Ishikawa (cell line): ENCODE measurements around the gene PRR5L.

Experiments
- CEBPB ChIP-seq: IDR thresholded peaks from 2 replicates; pipeline ENCODE4 v1.6.1; 2012
- CREB1 ChIP-seq: IDR thresholded peaks from 2 replicates; pipeline ENCODE4 v1.6.1; 2012; ENCODE audit warnings: low read depth
- EGR1 ChIP-seq: IDR thresholded peaks from 2 replicates; pipeline ENCODE4 v1.6.1; 2012
- EP300 ChIP-seq: IDR thresholded peaks from 2 replicates; pipeline ENCODE4 v1.6.1; 2012; ENCODE audit warnings: borderline replicate concordance
- FOXM1 ChIP-seq: IDR thresholded peaks from 2 replicates; pipeline ENCODE4 v1.6.1; 2012; ENCODE audit warnings: low read depth, borderline replicate concordance
- NFIC ChIP-seq: IDR thresholded peaks from 2 replicates; pipeline ENCODE4 v1.6.1; 2012
- RAD21 ChIP-seq: IDR thresholded peaks from 2 replicates; pipeline ENCODE4 v1.6.1; 2012; ENCODE audit warnings: low read depth
- TAF1 ChIP-seq: IDR thresholded peaks from 2 replicates; pipeline ENCODE4 v1.6.1; 2012; ENCODE audit warnings: low read depth, mild to moderate bottlenecking
- TCF12 ChIP-seq: IDR thresholded peaks from 2 replicates; pipeline ENCODE4 v1.6.1; 2012; ENCODE audit warnings: low read depth
- TEAD4 ChIP-seq: IDR thresholded peaks from 2 replicates; pipeline ENCODE4 v1.6.1; 2012
- YY1 ChIP-seq: IDR thresholded peaks from 2 replicates; pipeline ENCODE4 v1.6.1; 2012; ENCODE audit warnings: low read depth
- ZBTB7A ChIP-seq: IDR thresholded peaks from 2 replicates; pipeline ENCODE4 v1.6.1; 2012; ENCODE audit warnings: low read depth
- TF ChIP-seq, protein P1 (sequence below): IDR thresholded peaks from 2 replicates; pipeline ENCODE4 v1.6.1; 2012
- TF ChIP-seq, protein P2 (sequence below): IDR thresholded peaks from 2 replicates; pipeline ENCODE4 v1.6.1; 2012
- TF ChIP-seq, protein P3 (sequence below): IDR thresholded peaks from 2 replicates; pipeline ENCODE4 v1.6.1; 2012; ENCODE audit warnings: low read depth, mild to moderate bottlenecking

The PRR5L gene

DNA sequence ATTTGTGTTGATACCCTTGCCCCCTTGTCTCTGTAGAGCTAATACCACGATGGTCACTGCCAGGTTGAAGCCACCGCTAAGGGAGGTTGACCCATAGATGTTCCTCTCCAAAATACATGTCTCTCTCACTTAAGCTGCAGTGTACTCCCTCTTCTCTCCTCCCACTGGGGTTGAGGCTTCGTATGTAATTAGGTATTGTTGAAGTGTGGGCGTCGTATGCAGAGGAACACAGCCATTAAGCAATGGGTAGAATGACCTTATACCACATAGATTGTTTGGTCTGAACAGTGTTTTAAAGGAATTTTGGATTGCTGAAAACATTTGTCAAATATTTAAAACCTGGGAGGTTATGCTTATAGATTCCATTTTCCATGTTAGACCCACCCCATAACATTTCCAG, 142.0 kb downstream of the PRR5L start:
- TF ChIP-seq, protein P1, sequence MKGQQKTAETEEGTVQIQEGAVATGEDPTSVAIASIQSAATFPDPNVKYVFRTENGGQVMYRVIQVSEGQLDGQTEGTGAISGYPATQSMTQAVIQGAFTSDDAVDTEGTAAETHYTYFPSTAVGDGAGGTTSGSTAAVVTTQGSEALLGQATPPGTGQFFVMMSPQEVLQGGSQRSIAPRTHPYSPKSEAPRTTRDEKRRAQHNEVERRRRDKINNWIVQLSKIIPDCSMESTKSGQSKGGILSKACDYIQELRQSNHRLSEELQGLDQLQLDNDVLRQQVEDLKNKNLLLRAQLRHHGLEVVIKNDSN = no peak
- TF ChIP-seq RAD21 (no peak), CREB1 (no peak), CEBPB (no peak), TAF1 (no peak), FOXM1 (no peak), ZBTB7A (no peak), YY1 (no peak), NFIC (no peak), TEAD4 (no peak)

DNA sequence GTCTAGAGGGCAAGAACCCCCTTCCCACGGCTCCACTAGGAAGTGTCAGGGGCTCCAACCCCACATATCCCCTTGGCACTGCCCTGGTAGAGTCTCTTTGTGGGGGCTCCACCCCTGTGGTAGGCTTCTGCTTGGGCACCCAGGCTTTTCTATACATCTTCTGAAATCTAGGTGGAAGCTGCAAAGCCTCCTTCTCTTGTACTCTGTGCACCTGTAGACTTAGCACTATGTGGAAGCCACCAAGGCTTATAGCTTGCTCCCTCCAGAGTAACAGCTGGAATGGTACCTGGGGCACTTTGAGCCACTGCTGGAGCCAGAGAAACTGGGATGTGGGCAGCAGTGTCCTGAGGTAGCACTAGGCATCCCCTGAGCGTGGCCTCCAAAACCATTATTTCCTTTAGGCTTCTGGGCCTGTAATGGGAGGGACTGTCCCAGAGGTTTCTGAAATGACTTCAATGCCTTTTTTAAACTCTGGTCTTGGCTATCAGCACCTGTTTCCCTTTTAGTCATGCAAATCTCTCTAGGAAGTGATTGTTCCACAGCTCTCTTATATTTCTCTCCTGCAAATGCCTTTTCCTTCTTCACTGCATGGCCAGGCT, 145.6 kb downstream of the PRR5L start:
- TF ChIP-seq EP300 = no peak
- no peak for TF ChIP-seq TEAD4
- TF ChIP-seq FOXM1 = no peak
- TF ChIP-seq, protein P2, sequence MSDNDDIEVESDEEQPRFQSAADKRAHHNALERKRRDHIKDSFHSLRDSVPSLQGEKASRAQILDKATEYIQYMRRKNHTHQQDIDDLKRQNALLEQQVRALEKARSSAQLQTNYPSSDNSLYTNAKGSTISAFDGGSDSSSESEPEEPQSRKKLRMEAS = no peak
- no peak for TF ChIP-seq CREB1
- no peak for TF ChIP-seq CEBPB
- TF ChIP-seq YY1 = no peak
- TF ChIP-seq TCF12 = no peak
- TF ChIP-seq, protein P3, sequence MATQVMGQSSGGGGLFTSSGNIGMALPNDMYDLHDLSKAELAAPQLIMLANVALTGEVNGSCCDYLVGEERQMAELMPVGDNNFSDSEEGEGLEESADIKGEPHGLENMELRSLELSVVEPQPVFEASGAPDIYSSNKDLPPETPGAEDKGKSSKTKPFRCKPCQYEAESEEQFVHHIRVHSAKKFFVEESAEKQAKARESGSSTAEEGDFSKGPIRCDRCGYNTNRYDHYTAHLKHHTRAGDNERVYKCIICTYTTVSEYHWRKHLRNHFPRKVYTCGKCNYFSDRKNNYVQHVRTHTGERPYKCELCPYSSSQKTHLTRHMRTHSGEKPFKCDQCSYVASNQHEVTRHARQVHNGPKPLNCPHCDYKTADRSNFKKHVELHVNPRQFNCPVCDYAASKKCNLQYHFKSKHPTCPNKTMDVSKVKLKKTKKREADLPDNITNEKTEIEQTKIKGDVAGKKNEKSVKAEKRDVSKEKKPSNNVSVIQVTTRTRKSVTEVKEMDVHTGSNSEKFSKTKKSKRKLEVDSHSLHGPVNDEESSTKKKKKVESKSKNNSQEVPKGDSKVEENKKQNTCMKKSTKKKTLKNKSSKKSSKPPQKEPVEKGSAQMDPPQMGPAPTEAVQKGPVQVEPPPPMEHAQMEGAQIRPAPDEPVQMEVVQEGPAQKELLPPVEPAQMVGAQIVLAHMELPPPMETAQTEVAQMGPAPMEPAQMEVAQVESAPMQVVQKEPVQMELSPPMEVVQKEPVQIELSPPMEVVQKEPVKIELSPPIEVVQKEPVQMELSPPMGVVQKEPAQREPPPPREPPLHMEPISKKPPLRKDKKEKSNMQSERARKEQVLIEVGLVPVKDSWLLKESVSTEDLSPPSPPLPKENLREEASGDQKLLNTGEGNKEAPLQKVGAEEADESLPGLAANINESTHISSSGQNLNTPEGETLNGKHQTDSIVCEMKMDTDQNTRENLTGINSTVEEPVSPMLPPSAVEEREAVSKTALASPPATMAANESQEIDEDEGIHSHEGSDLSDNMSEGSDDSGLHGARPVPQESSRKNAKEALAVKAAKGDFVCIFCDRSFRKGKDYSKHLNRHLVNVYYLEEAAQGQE = no peak
- TF ChIP-seq TAF1 = no peak
- no peak for TF ChIP-seq RAD21
- no peak for TF ChIP-seq EGR1
- no peak for TF ChIP-seq ZBTB7A
- no peak for TF ChIP-seq NFIC

DNA sequence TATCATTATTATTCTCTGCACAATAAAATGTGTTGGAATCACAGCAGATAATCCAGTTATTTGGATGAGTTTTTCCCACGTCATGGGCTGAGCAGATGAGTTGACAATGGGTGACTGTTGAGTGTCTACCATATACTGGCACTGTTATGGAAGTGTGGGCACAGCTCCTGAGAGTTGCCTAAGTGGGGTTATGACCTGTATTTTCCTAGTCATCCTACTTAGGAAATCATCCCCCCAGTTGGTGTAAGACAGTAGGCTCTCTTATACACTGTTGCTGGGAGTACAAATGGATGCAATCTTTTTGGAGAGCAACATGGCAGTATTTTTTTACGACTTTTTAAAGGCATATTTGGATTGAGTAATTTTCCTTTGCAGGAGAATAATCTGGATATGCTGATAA, 147.6 kb downstream of the PRR5L start:
- TF ChIP-seq EP300 (no peak), FOXM1 (no peak), TAF1 (no peak), ZBTB7A (no peak), RAD21 (no peak), TCF12 (no peak), CREB1 (no peak), TEAD4 (no peak)
- TF ChIP-seq, protein P2 = no peak

DNA sequence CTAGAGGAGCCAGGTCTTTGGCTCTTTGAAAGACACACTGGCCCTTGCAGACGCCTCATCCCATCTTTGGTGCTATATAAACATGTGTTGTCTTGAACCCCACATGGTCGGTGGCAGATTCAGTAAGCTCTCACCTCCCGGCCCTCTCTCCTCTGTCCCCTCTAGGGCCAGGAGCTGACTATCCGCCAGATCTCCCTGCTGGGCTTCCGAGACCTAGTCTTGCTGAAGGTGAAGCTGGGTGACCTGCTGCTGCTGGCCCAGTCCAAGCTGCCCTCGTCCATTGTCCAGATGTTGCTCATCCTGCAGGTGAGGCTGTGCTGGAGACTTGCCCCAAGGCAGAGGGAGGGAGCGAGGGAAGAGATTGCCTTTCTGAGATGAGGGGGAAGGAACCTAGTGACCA, 150.0 kb downstream of the PRR5L start:
- TF ChIP-seq EGR1 = no peak
- TF ChIP-seq EP300 = no peak
- TF ChIP-seq TAF1 = no peak
- TF ChIP-seq, protein P3 = no peak
- TF ChIP-seq CEBPB = no peak
- no peak for TF ChIP-seq YY1
- TF ChIP-seq FOXM1 = no peak
- TF ChIP-seq, protein P1 = no peak
- no peak for TF ChIP-seq CREB1
- TF ChIP-seq NFIC = no peak

DNA sequence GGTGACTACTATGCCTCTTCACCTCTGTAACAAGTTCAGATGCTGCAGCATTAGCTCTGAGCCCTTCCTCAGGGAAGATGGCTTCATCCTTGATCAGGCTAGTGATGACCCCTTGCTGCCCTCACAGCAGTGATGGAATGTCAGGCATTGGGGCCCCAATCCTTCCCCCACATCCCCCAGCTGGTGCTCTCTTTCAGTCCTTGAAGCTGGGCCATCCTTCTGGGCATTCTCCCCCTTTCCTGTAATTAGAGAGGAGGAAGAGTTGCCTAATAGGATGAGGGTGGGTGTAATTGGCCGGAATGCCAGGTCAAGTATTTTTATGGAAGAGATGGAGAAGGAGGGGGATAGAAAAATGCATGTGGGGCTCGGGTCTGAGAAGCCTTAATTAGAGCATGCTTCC, 151.4 kb downstream of the PRR5L start:
- TF ChIP-seq TEAD4 (peak; percentile 31; the same call in 1 of the 2 replicates), RAD21 (no peak), CEBPB (peak; percentile 72)

DNA sequence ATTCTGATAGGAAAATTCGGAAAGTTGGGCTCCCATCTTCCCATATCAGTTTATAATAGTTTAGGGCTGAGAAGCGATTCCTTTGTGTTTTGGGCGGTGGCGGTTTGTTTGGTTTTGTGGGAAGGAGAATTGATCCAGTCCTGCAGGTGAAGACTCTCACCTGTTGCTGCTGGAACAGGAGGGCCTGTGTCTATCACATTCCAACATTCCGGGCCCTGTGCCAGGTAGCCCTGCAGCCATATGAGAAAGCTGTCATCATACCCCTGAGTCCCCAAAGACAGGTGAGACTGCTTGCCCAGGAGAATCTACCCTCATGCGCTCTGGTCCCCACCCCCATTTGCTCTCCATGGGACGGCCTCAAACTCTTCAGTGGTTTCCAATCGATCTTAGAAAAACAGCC, 151.9 kb downstream of the PRR5L start:
- peak; percentile 66 for TF ChIP-seq TCF12
- TF ChIP-seq NFIC = peak; percentile 85
- TF ChIP-seq, protein P2 = peak; percentile 31; the same call in 1 of the 2 replicates
- no peak for TF ChIP-seq EP300
- peak; percentile 89 for TF ChIP-seq TEAD4
